ENCODE measurements around the gene PLA2G4B. TPM values are rescaled to one million over a fixed set of nuclear protein-coding genes. Genes with fewer than 3 reads are reported as not detected.
A peak's percentile ranks its signal among the peaks of the same experiment; 100 is the strongest.

The PLA2G4B gene
- total RNA-seq, 4 donors from 2014 or later, result 0.13 to 11.5 TPM; not detected in 2

GRCh38 chr15:41810651-41811431 lies 27.8 kb upstream of the PLA2G4B start:
- Histone ChIP-seq H3K9me3 (no peaks in the 10 kb centered on the region), H3K4me1 (no peaks in the 10 kb centered on the region), H3K27me3 (no peaks in the 10 kb centered on the region), H3K36me3 (peaks cover 0 to 5% of the 10 kb centered on the region in 2 donors), H3K4me3 (no peak overlapping the region), H3K27ac (no peak overlapping the region)
- intact Hi-C loops (cut with DNase I; ENCODE audit: low total_unique reads) (loop anchor here (1.0 to 5.0 kb wide), 3 partner anchors 37 to 254 kb away; partner anchors contain the start of genes MAPKBP1 and TYRO3), in situ Hi-C loops (cut with MboI; ENCODE audit: low sequenced_read_pairs in 4 of 4) (loop anchor here (5.0 to 25.0 kb wide), 4 partner anchors 39 to 206 kb away; partner anchors contain the start of gene MAPKBP1 (in 3 of the 4))
- DNase-seq (no peak), ATAC-seq (peak in 1 of 2 donors; percentile 23)
- no peak for TF ChIP-seq CTCF (IDR thresholded peaks at IDR 0.05 in 4 of 5, conservative IDR thresholded peaks at IDR 0.05 in 1 of 5)

- in situ Hi-C loops (cut with MboI; ENCODE audit: low sequenced_read_pairs in 4 of 4) (loop anchor here (5.0 to 25.0 kb wide), 4 partner anchors 39 to 207 kb away; partner anchors contain the start of gene MAPKBP1 (in 3 of the 4)), intact Hi-C loops (cut with DNase I; ENCODE audit: low total_unique reads) (loop anchor here (1.0 to 5.0 kb wide), 3 partner anchors 37 to 254 kb away; partner anchors contain the start of genes MAPKBP1 and TYRO3)
- peaks cover 0 to 5% of the 10 kb centered on the region in 2 donors for H3K36me3 ChIP-seq
- H3K9me3 ChIP-seq, result no peaks in the 10 kb centered on the region
- no peak overlapping the region for H3K4me3 ChIP-seq
- DNase-seq (peak; percentile 67 to 80), ATAC-seq (peak; percentile 94 to 97)
- no peaks in the 10 kb centered on the region for H3K4me1 ChIP-seq
- H3K27me3 ChIP-seq, result no peaks in the 10 kb centered on the region
- H3K27ac ChIP-seq, result no peak overlapping the region
- TF ChIP-seq CTCF (IDR thresholded peaks at IDR 0.05 in 4 of 5, conservative IDR thresholded peaks at IDR 0.05 in 1 of 5) (peak; percentile 87 to 93 (median 93)), POLR2A (IDR thresholded peaks at IDR 0.05) (no peak)
Measured at GRCh38 chr15:41811432-41812195, 27.0 kb upstream of the PLA2G4B start.

- Histone ChIP-seq H3K36me3 (peaks cover 0 to 17% of the 10 kb centered on the region in 2 donors), H3K9me3 (no peaks in the 10 kb centered on the region), H3K27ac (no peak overlapping the region), H3K27me3 (no peaks in the 10 kb centered on the region), H3K4me1 (no peaks in the 10 kb centered on the region), H3K4me3 (no peak overlapping the region)
- no peak for ATAC-seq
- DNase-seq, result no peak
- intact Hi-C loops (cut with DNase I; ENCODE audit: low total_unique reads), result loop anchor here (5.0 kb wide), 2 partner anchors 211 to 256 kb away; partner anchors contain the start of gene TYRO3
- in situ Hi-C loops (cut with MboI; ENCODE audit: low sequenced_read_pairs in 4 of 4), result loop anchor here (5.0 to 25.0 kb wide), 4 partner anchors 41 to 208 kb away; partner anchors contain the start of gene MAPKBP1 (in 3 of the 4)
- TF ChIP-seq CTCF (IDR thresholded peaks at IDR 0.05 in 4 of 5, conservative IDR thresholded peaks at IDR 0.05 in 1 of 5), result no peak
Measured at GRCh38 chr15:41812820-41813375, 25.7 kb upstream of the PLA2G4B start.

GRCh38 chr15:41813426-41813825 lies 25.2 kb upstream of the PLA2G4B start:
- no peak for TF ChIP-seq CTCF (IDR thresholded peaks at IDR 0.05 in 4 of 5, conservative IDR thresholded peaks at IDR 0.05 in 1 of 5)
- no peak for TF ChIP-seq POLR2A (IDR thresholded peaks at IDR 0.05)
- in situ Hi-C loops (cut with MboI; ENCODE audit: low sequenced_read_pairs in 4 of 4) (loop anchor here (5.0 to 25.0 kb wide), 4 partner anchors 41 to 209 kb away; partner anchors contain the start of gene MAPKBP1 (in 3 of the 4)), intact Hi-C loops (cut with DNase I; ENCODE audit: low total_unique reads) (loop anchor here (5.0 kb wide), 2 partner anchors 211 to 256 kb away; partner anchors contain the start of gene TYRO3)
- no peak for ATAC-seq
- Histone ChIP-seq H3K9me3 (no peaks in the 10 kb centered on the region), H3K36me3 (peaks cover 0 to 23% of the 10 kb centered on the region in 2 donors), H3K27me3 (no peaks in the 10 kb centered on the region), H3K4me1 (no peaks in the 10 kb centered on the region), H3K27ac (no peak overlapping the region), H3K4me3 (no peak overlapping the region)
- no peak for DNase-seq
